Body of pancreas (tissue), 4 donors: ENCODE measurements around the gene ATP1A4. TPM values are rescaled to one million over a fixed set of nuclear protein-coding genes. Genes with fewer than 3 reads are reported as not detected.

Experiments
- ATAC-seq: fragments of 150-250 bp; one replicate; pipeline ENCODE4 v1.9.1; 2016
- DNase-seq, 4 donors: peaks; one replicate each; pipeline ENCODE4 v3.0.0-alpha.2; 2019
- H3K27ac ChIP-seq, 4 donors: fragments of 200-600 bp; sonication (generic); 1 replicate in 3 of 4; 2 replicates in 1 of 4; pipeline versions ENCODE4 v1.5.1 to v1.6.1; 2016 to 2019; ENCODE audit warnings: mild to moderate bottlenecking in 1 of 4, mixed read lengths in 1 of 4, moderate library complexity in 1 of 4
- H3K27me3 ChIP-seq, 2 donors: fragments of 200-600 bp; sonication (generic); one replicate each; pipeline ENCODE4 v1.6.0; 2016; ENCODE audit warnings: mild to moderate bottlenecking in 1 of 2
- H3K36me3 ChIP-seq, 2 donors: fragments of 200-600 bp; sonication (generic); replicated peaks in 1 of 2; 2 replicates each; pipeline ENCODE4 v1.5.1; 2016; ENCODE audit warnings: low read depth in 2 of 2; ENCODE audit not compliant: insufficient read depth in 1 of 2
- H3K4me1 ChIP-seq: fragments of 200-600 bp; sonication (generic); one replicate; pipeline ENCODE4 v1.6.0; 2016
- H3K4me3 ChIP-seq, 2 donors: fragments of 200-600 bp; sonication (generic); 1 replicate in 1 of 2; 2 replicates in 1 of 2; pipeline ENCODE4 v1.5.1; 2016 to 2019
- H3K9me3 ChIP-seq, 3 donors: fragments of 200-600 bp; sonication (generic); 1 replicate in 2 of 3; 2 replicates in 1 of 3; pipeline ENCODE4 v1.5.1; 2016
- CTCF ChIP-seq, 7 experiments: fragments of 450-650 bp in 4 of 7; fragments of 200-600 bp in 3 of 7; sonication (generic) in 3 of 7; IDR thresholded peaks; one replicate each; pipeline ENCODE4 v1.5.1; 2016 to 2019; ENCODE audit warnings: antibody characterized with exemption in 7 of 7
- POLR2A ChIP-seq, 3 donors: fragments of 450-650 bp; IDR thresholded peaks; one replicate each; pipeline ENCODE4 v1.6.1; 2016; ENCODE audit warnings: antibody characterized with exemption in 3 of 3, mild to moderate bottlenecking in 2 of 3
- WGBS, 2 donors: methylation state at CpG; one replicate each; pipeline ENCODE4 v1.1.5; 2017; 5-methylcytosine and 5-hydroxymethylcytosine counted together
- intact Hi-C: fragments of 100-400 bp; cut with DNase I; formaldehyde crosslinking; loops from one replicate; pipeline ENCODE4 v1.15.1; 2023
- total RNA-seq, 2 donors: library from RNA; depleted of rRNA; stranded (reverse); fragments of >200 nt; gene quantifications; one replicate each; pipeline ENCODE4 v1.1.0, GENCODE V29; 2016

The ATP1A4 gene
- total RNA-seq, 2 donors from 2014 or later, result not detected

DNA sequence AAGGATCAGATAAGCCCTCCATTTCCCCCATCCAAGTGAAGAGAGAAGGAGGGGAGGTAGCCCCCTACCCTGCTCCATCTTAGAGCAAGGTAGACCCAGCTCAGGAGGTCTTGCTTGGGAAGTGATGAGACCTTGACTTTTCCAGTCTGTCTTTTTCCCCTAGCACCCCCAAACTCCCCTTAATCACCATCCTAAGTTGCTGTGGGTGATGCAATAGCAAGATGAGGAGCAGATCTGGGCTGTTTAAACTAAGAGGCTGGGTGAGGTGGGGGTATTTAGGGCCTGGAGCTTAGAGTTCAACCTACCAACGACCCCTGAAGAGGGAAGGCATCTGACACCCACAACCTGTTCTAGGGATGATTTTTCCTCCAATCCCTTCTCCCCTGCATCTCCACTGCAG lies 34.1 kb upstream of the ATP1A4 start:
- Histone ChIP-seq H3K4me1 (no peaks in the 10 kb centered on the region), H3K9me3 (no peaks in the 10 kb centered on the region), H3K36me3 (no peaks in the 10 kb centered on the region), H3K27me3 (peaks cover 0 to 3% of the 10 kb centered on the region in 2 donors), H3K4me3 (no peak overlapping the region), H3K27ac (no peak overlapping the region)
- intact Hi-C loops, result loop anchor here (5.0 kb wide), 1 partner anchor 65 kb away; no protein-coding TSS in a partner anchor
- TF ChIP-seq CTCF (IDR thresholded peaks at IDR 0.05) (no peak), POLR2A (IDR thresholded peaks at IDR 0.05) (no peak)
- 4 to 18% methylated on average over 1 of the region's 1 CpG for WGBS, 2 donors
- ATAC-seq (no peak), DNase-seq (no peak)

GRCh38 chr1:160117709-160118183 lies 33.7 kb upstream of the ATP1A4 start:
- Histone ChIP-seq H3K4me1 (no peaks in the 10 kb centered on the region), H3K36me3 (no peaks in the 10 kb centered on the region), H3K4me3 (no peak overlapping the region), H3K27ac (no peak overlapping the region), H3K27me3 (peaks cover 0 to 3% of the 10 kb centered on the region in 2 donors), H3K9me3 (no peaks in the 10 kb centered on the region)
- ATAC-seq (no peak), DNase-seq (peak in 2 of 4 donors; percentile 34 to 43)
- intact Hi-C loops, result loop anchor here (5.0 kb wide), 1 partner anchor 65 kb away; no protein-coding TSS in a partner anchor
- TF ChIP-seq POLR2A (IDR thresholded peaks at IDR 0.05), result no peak
- no peak for TF ChIP-seq CTCF (IDR thresholded peaks at IDR 0.05)
- 14 to 26% methylated on average over 8 of the region's 8 CpGs for WGBS, 2 donors

DNA sequence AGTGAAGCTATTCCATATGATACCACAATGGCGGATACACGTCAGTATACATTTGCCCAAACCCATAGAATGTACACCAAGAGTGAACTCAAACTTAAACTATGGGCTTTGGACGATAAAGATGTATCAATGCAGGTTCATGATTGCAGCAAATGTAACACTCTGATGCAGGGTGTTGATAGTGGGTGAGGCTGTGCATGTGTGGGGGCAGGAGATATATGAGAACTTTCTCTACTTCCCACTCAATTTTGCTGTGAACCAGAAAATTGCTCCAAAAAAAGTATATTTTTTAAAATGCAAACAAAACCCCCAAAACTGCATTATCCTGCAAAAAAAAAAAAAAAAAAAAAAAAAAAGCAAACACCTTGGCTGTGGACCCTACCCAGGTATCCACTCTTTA lies 32.5 kb upstream of the ATP1A4 start:
- DNase-seq (no peak), ATAC-seq (no peak)
- 64 to 90% methylated on average over 3 of the region's 3 CpGs for WGBS, 2 donors
- Histone ChIP-seq H3K36me3 (no peaks in the 10 kb centered on the region), H3K4me3 (no peak overlapping the region), H3K9me3 (no peaks in the 10 kb centered on the region), H3K27me3 (peaks cover 0 to 3% of the 10 kb centered on the region in 2 donors), H3K4me1 (no peaks in the 10 kb centered on the region), H3K27ac (no peak overlapping the region)
- intact Hi-C loops, result loop anchor here (5.0 kb wide), 1 partner anchor 63 kb away; no protein-coding TSS in a partner anchor
- TF ChIP-seq CTCF (IDR thresholded peaks at IDR 0.05) (no peak), POLR2A (IDR thresholded peaks at IDR 0.05) (no peak)

DNA sequence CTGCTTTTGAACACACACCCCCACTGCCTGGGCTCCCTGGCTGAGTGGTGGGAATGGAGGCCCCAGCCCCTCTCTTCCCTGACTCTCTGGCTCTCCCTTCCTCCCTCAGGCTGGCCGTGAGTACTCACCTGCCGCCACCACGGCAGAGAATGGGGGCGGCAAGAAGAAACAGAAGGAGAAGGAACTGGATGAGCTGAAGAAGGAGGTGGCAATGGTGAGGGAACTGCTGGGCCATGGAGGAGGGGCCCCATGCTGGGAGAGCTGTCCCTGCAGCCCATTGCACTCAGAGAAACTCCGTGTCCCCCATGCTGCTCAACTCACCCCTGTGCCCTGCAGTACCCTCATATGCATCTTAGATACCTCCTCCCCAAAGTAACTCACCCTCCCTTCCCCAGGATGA lies 30.6 kb upstream of the ATP1A4 start:
- no peak for ATAC-seq
- Histone ChIP-seq H3K27ac (no peak overlapping the region), H3K4me1 (no peaks in the 10 kb centered on the region)

More for the DNA sequence above, 30.6 kb upstream of the ATP1A4 start:
- intact Hi-C loops, result no loop called here
- H3K27me3 ChIP-seq, result peaks cover 0 to 3% of the 10 kb centered on the region in 2 donors
- DNase-seq, result no peak
- no peaks in the 10 kb centered on the region for H3K36me3 ChIP-seq
- TF ChIP-seq CTCF (IDR thresholded peaks at IDR 0.05) (no peak), POLR2A (IDR thresholded peaks at IDR 0.05) (no peak)
- no peak overlapping the region for H3K4me3 ChIP-seq
- WGBS, 2 donors, result 85 to 88% methylated on average over 5 of the region's 5 CpGs
- H3K9me3 ChIP-seq, result no peaks in the 10 kb centered on the region
